AG10803 (cell line): ENCODE measurements around the gene PTPRM.
A peak's percentile ranks its signal among the peaks of the same experiment; 100 is the strongest.

Experiments
- DNase-seq: peaks from one replicate; pipeline ENCODE4 v3.0.0; 2010; ENCODE audit warnings: low read depth
- H3K4me3 ChIP-seq: 2 replicates; pipeline ENCODE4 v1.5.1; 2011; ENCODE audit warnings: mild to moderate bottlenecking, low read length, control low read depth
- CTCF ChIP-seq: conservative IDR thresholded peaks from 2 replicates; pipeline ENCODE4 v1.5.1; 2011; ENCODE audit warnings: mild to moderate bottlenecking, low read length, control low read depth, inconsistent platforms

PTPRM gene

GRCh38 chr18:8176109-8176508 is 609.0 kb downstream of the PTPRM start:
- no peak for TF ChIP-seq CTCF
- DNase-seq, result no peak
- H3K4me3 ChIP-seq, result no peak overlapping the region

DNA sequence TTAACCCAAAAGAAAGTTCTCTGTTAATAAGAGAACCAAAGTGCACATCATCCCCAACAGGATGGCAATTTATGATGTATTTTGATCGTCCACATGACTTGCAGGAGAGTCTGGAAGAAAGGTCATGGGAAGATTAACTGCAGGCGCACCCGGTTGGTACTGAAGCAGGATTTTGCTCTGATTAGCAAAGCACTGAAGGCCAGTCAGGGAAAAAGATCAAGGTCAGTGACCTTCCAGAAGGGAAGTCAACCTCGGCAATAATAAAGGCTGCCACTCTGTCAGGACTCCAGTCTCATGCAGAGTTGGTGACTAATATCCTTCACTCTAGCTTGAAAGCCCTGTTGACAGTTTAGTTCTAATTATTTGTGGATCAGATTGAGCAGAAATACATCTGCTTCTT is 609.4 kb downstream of the PTPRM start:
- H3K4me3 ChIP-seq, result no peak overlapping the region
- no peak for DNase-seq
- no peak for TF ChIP-seq CTCF

DNA sequence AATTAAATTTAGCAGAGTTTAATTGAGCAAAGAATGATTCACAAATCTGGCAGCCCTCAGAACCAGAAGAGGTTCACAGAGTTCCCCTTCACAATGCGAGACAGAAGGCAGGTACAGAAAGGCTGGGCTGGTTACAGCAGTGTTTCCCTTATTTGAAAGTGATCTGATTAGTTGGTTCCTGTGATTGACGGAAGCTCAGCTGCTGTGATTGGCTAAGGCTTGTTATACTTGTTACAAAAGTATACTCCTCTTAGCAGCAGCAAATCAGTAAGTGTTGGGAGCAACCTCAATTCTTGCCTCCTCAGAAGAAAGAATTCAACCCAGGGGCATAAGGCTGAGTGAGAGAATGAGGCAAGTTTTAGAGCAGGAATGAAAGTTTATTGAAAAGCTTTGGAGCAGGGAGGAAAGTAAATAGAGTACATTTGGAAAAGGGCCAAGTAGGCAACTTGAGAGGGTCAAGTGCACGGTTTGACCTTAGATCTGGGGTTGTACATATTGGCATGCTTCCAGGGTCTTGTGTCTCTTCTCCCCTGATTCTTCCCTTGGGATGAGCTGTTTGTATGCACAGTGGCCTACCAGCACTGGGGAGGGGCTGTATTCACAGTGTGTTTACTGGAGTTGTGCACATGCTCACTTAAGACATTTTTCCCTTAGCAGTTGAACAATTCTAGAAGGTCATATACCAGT is 610.4 kb downstream of the PTPRM start:
- TF ChIP-seq CTCF, result no peak
- H3K4me3 ChIP-seq, result no peak overlapping the region
- DNase-seq, result peak; percentile 9

GRCh38 chr18:8186413-8186812 is 619.3 kb downstream of the PTPRM start:
- no peak overlapping the region for H3K4me3 ChIP-seq
- TF ChIP-seq CTCF, result no peak
- DNase-seq, result no peak

DNA sequence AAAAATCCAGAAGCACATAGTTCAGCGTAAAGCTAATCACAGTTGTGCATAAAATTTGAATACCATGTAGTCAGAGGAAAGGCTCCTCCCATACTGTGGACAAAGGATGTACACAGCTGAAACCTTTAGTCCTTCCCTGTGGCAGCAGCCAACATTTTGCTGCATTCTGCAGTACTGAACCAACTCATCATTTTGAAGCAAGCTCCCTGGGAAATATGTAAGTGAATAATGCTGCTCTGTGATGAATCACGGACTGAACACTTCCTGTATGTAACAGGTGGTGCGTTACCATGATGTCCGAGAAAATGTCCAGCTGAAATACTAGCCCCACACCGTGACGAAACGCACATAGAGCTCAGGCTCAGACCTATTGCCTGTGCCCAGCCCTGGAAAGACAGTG is 621.1 kb downstream of the PTPRM start:
- no peak overlapping the region for H3K4me3 ChIP-seq
- TF ChIP-seq CTCF, result no peak
- peak; percentile 16 for DNase-seq

- DNase-seq, result no peak
Observed at GRCh38 chr18:8190980-8191379, 623.9 kb downstream of the PTPRM start.

DNA sequence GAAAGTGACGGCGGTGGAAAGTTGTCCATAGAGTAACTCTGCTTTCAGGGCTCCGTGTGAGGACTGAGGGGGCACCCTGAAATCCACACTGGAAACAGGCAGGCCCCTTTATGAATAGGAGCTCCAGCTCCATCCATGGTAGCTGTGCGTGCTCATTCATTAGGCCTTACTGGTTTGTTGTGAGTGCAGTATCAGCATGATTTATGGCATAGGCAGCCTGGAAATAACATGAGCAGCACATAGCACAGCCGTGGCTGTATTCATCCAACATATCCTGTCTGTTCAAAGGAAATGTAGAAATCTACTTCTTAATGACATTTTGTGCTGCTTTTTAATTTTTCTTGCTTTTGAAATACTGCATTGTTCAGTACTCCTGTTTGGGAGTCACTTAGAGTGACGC is 627.3 kb downstream of the PTPRM start:
- H3K4me3 ChIP-seq, result no peak overlapping the region
- TF ChIP-seq CTCF, result no peak
- no peak for DNase-seq

More at GRCh38 chr18:8190980-8191379, 623.9 kb downstream of the PTPRM start:
- TF ChIP-seq CTCF, result no peak
- no peak overlapping the region for H3K4me3 ChIP-seq
